IPS-NIHi7 (cell line): ENCODE measurements around the gene STIMATE.

Source experiments
- DNase-seq: peaks from one replicate; pipeline ENCODE4 v3.0.0; 2012; ENCODE audit warnings: mixed read lengths; ENCODE audit errors: extremely low spot score

STIMATE gene

GRCh38 chr3:52817221-52817620, 80.1 kb downstream of the STIMATE start:
- no peak for DNase-seq

GRCh38 chr3:52816654-52817053, 80.7 kb downstream of the STIMATE start:
- no peak for DNase-seq

- no peak for DNase-seq
These were observed 81.1 kb downstream of the STIMATE start for GRCh38 chr3:52816199-52816598.

- DNase-seq, result no peak
These were observed 83.5 kb downstream of the STIMATE start for GRCh38 chr3:52813810-52814209.

GRCh38 chr3:52811452-52812011, 85.8 kb downstream of the STIMATE start:
- DNase-seq, result no peak

- DNase-seq, result no peak
These were observed 86.4 kb downstream of the STIMATE start for GRCh38 chr3:52810923-52811322.

- no peak for DNase-seq
These were observed 87.5 kb downstream of the STIMATE start for GRCh38 chr3:52809662-52810377.

- DNase-seq, result no peak
These were observed 88.2 kb downstream of the STIMATE start for GRCh38 chr3:52809149-52809548.

- no peak for DNase-seq
These were observed 91.9 kb downstream of the STIMATE start for GRCh38 chr3:52805270-52806039.

- DNase-seq, result no peak
These were observed 95.5 kb downstream of the STIMATE start for GRCh38 chr3:52801839-52802238.

- DNase-seq, result no peak
These were observed 97.3 kb downstream of the STIMATE start for GRCh38 chr3:52800079-52800478.

- peak; percentile 95 for DNase-seq
These were observed 98.3 kb downstream of the STIMATE start for GRCh38 chr3:52798978-52799476.

GRCh38 chr3:52798376-52798977, 98.9 kb downstream of the STIMATE start:
- DNase-seq, result no peak

- no peak for DNase-seq
These were observed 100.9 kb downstream of the STIMATE start for GRCh38 chr3:52796411-52796810.

- DNase-seq, result no peak
These were observed 101.9 kb downstream of the STIMATE start for GRCh38 chr3:52795298-52795900.

GRCh38 chr3:52794612-52795099, 102.7 kb downstream of the STIMATE start, which contains the start of gene ITIH3:
Gene ITIH3 (plus strand): TSS chr3:52794796. CDS start chr3:52794804, 8 bp downstream.
- no peak for DNase-seq

GRCh38 chr3:52793702-52794611, 103.4 kb downstream of the STIMATE start:
- no peak for DNase-seq

GRCh38 chr3:52792961-52793695, 104.2 kb downstream of the STIMATE start:
- no peak for DNase-seq

- DNase-seq, result peak; percentile 75
These were observed 104.9 kb downstream of the STIMATE start for GRCh38 chr3:52792413-52792812.

GRCh38 chr3:52791928-52792327, 105.4 kb downstream of the STIMATE start:
- DNase-seq, result no peak
